ENCODE results near the gene CDCA3.

DNA sequence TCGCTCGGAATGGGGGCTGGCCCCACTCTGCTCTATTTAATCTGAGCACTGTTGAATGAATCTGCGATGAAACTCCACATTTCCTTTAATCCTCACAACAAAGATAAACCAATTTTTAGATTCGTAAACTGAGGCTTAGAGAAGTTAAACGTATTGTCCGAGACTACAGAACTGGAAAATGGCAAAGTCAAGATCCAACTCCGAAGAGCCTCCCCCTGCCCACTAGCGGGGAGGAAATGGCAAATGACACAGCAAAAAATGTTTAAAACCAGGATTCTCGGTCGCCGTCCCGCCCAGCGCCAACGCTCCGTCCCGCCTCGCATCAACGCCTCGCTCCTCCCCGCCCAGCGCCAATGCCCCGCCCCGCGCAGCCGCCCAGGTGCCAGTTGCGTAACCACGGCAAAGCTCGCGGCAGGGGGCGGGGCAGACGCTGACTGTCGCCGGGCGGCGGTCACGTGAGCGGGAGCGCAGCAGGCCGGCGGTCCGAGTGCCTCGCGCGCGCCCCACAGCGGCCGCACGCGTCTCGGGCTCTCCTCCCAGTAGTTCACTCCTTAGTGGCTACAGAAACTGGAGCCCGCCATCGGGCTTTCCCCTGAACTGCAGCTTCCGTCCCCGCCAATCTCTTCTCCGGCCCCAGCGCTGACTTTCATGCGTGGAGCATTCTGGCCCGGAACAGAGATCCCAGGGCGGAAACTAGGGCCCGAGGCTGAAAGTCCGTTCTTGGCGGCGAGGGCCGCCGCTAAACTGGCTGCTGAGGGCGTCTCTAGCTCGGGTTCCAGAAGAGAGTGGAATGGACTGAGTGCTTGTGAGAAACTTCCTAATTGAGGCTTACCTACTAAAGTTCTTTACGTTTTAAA lies 39.9 kb upstream of the CDCA3 start:
- TF ChIP-seq, protein P1, sequence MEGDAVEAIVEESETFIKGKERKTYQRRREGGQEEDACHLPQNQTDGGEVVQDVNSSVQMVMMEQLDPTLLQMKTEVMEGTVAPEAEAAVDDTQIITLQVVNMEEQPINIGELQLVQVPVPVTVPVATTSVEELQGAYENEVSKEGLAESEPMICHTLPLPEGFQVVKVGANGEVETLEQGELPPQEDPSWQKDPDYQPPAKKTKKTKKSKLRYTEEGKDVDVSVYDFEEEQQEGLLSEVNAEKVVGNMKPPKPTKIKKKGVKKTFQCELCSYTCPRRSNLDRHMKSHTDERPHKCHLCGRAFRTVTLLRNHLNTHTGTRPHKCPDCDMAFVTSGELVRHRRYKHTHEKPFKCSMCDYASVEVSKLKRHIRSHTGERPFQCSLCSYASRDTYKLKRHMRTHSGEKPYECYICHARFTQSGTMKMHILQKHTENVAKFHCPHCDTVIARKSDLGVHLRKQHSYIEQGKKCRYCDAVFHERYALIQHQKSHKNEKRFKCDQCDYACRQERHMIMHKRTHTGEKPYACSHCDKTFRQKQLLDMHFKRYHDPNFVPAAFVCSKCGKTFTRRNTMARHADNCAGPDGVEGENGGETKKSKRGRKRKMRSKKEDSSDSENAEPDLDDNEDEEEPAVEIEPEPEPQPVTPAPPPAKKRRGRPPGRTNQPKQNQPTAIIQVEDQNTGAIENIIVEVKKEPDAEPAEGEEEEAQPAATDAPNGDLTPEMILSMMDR (IDR thresholded peaks at IDR 0.05; ENCODE audit: insufficient read depth, low read length): peak; percentile 36
- TF ChIP-seq, protein P2, sequence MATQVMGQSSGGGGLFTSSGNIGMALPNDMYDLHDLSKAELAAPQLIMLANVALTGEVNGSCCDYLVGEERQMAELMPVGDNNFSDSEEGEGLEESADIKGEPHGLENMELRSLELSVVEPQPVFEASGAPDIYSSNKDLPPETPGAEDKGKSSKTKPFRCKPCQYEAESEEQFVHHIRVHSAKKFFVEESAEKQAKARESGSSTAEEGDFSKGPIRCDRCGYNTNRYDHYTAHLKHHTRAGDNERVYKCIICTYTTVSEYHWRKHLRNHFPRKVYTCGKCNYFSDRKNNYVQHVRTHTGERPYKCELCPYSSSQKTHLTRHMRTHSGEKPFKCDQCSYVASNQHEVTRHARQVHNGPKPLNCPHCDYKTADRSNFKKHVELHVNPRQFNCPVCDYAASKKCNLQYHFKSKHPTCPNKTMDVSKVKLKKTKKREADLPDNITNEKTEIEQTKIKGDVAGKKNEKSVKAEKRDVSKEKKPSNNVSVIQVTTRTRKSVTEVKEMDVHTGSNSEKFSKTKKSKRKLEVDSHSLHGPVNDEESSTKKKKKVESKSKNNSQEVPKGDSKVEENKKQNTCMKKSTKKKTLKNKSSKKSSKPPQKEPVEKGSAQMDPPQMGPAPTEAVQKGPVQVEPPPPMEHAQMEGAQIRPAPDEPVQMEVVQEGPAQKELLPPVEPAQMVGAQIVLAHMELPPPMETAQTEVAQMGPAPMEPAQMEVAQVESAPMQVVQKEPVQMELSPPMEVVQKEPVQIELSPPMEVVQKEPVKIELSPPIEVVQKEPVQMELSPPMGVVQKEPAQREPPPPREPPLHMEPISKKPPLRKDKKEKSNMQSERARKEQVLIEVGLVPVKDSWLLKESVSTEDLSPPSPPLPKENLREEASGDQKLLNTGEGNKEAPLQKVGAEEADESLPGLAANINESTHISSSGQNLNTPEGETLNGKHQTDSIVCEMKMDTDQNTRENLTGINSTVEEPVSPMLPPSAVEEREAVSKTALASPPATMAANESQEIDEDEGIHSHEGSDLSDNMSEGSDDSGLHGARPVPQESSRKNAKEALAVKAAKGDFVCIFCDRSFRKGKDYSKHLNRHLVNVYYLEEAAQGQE (IDR thresholded peaks at IDR 0.05; ENCODE audit: insufficient replicate concordance, low read depth): peak; percentile 48
- TF ChIP-seq POLR2AphosphoS5 (IDR thresholded peaks at IDR 0.05; ENCODE audit: low read depth) (peak; percentile 49; the same call in 1 of the 2 replicates), GABPA (IDR thresholded peaks at IDR 0.05; ENCODE audit: low read depth) (0 out of 2 replicates have a peak, but pooled peaks have one; percentile 6)

Measured in HL-60 (cell line).